Heart left ventricle (tissue), 13 donors: ENCODE results near the gene YY1AP1.

ENCODE experiments used
- POLR2A ChIP-seq, 2 donors: fragments of 450-650 bp; IDR thresholded peaks; one replicate each; pipeline ENCODE4 v1.6.1; 2017; ENCODE audit warnings: antibody characterized with exemption in 2 of 2, mild to moderate bottlenecking in 2 of 2, moderate library complexity in 2 of 2
- TF ChIP-seq, protein P1 (sequence below), 12 donors: fragments of 200-600 bp; sonication (generic) in 4 of 12; IDR thresholded peaks; one replicate each; pipeline versions ENCODE4 v1.5.0 to v1.8.0; 2018 to 2022; ENCODE audit warnings: antibody characterized with exemption in 12 of 12, mild to moderate bottlenecking in 5 of 12
- donor health status: ischemic (EF 13 %, LVEDD 7.1; RV severe dilation, severe dysfunction).
- donor health status: DM: no; HTN: yes; CAD: no.
- donor health status: DM: no; HTN: no; CAD: no.
- donor health status: ischemic (EF 25% LVEDD 6.9; RV normal size, moderate dysfunction).
- donor health status: ischemic (EF 25% LVEDD 5.7; RV mildly dilated, moderate dysfunction).
- donor health status: ischemic (EF 35%, LVEDD 5.7; RV mildly dilated, moderate dysfunction).
- donor health status: nonischemic (EF 11% LVEDD 7.7; RV severe dilation, severe dysfunction).
- donor health status: DM: yes; HTN: yes; CAD: no.
- donor health status: PGD.
- donor health status: ischemic (EF 29% LVEDD 5.4; RV normal size, mild dysfunction).
- donor health status: nonischemic (EF 23%, LVEDD 6.1; RV moderate dilation, normal function).

DNA sequence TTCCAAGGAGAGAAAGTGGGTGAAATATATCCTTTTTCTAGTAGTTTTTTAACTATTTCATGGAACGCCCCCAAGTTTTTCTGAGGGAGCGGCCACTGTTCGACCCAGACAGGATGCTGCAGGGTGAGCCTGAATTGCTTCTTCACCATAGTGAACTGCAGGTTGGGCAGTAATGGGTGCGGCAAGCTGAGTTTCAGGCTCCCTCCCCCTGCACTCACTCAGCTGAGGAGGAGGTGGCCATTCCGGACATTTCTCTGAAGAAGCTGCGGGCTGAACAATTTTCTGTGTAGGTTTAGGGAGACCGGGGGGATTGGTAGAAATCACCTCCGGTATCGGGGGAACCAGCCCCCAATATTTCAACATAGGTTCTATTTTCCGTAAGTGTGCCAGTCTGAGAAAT lies 8.5 kb upstream of the YY1AP1 start:
- no peak for TF ChIP-seq POLR2A (IDR thresholded peaks at IDR 0.05)
- TF ChIP-seq, protein P1, sequence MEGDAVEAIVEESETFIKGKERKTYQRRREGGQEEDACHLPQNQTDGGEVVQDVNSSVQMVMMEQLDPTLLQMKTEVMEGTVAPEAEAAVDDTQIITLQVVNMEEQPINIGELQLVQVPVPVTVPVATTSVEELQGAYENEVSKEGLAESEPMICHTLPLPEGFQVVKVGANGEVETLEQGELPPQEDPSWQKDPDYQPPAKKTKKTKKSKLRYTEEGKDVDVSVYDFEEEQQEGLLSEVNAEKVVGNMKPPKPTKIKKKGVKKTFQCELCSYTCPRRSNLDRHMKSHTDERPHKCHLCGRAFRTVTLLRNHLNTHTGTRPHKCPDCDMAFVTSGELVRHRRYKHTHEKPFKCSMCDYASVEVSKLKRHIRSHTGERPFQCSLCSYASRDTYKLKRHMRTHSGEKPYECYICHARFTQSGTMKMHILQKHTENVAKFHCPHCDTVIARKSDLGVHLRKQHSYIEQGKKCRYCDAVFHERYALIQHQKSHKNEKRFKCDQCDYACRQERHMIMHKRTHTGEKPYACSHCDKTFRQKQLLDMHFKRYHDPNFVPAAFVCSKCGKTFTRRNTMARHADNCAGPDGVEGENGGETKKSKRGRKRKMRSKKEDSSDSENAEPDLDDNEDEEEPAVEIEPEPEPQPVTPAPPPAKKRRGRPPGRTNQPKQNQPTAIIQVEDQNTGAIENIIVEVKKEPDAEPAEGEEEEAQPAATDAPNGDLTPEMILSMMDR (IDR thresholded peaks at IDR 0.05), result no peak
